Sigmoid colon (tissue), 7 donors: ENCODE data around the gene AGBL1. TPM values are rescaled to one million over a fixed set of nuclear protein-coding genes. Genes with fewer than 3 reads are reported as not detected.

ENCODE experiments used
- DNase-seq: peaks from one replicate; pipeline ENCODE4 v3.0.0-alpha.2; 2019
- H3K27ac ChIP-seq, 4 donors: fragments of 200-600 bp; sonication (generic); one replicate each; pipeline ENCODE4 v1.5.1; 2016 to 2019; ENCODE audit warnings: mild to moderate bottlenecking in 1 of 4
- H3K27me3 ChIP-seq, 3 donors: fragments of 200-600 bp; sonication (generic); one replicate each; pipeline ENCODE4 v1.5.1; 2019; ENCODE audit warnings: mild to moderate bottlenecking in 1 of 3
- H3K36me3 ChIP-seq, 4 donors: fragments of 200-600 bp; sonication (generic); one replicate each; pipeline ENCODE4 v1.5.1; 2016 to 2019
- H3K4me1 ChIP-seq, 4 donors: fragments of 200-600 bp; sonication (generic); one replicate each; pipeline ENCODE4 v1.5.1; 2017 to 2019
- H3K4me3 ChIP-seq, 4 donors: fragments of 200-600 bp; sonication (generic); one replicate each; pipeline ENCODE4 v1.5.1; 2017 to 2019; ENCODE audit warnings: mild to moderate bottlenecking in 2 of 4, moderate library complexity in 1 of 4
- H3K9me3 ChIP-seq, 4 donors: fragments of 200-600 bp in 3 of 4; sonication (generic) in 3 of 4; one replicate each; pipeline versions ENCODE4 v1.5.1 to v1.6.1; 2013 to 2019
- EP300 ChIP-seq, 4 donors: sonication (generic); formaldehyde crosslinking; IDR thresholded peaks; one replicate each; pipeline ENCODE4 v1.6.1; 2017; ENCODE audit warnings: antibody characterized with exemption in 4 of 4
- POLR2A ChIP-seq, 2 donors: fragments of 450-650 bp; IDR thresholded peaks; one replicate each; pipeline ENCODE4 v1.6.1; 2016; ENCODE audit warnings: antibody characterized with exemption in 2 of 2, mild to moderate bottlenecking in 2 of 2, moderate library complexity in 2 of 2
- POLR2AphosphoS5 ChIP-seq, 4 donors: sonication (generic); formaldehyde crosslinking; IDR thresholded peaks; one replicate each; pipeline ENCODE4 v1.6.1; 2017; ENCODE audit warnings: antibody characterized with exemption in 4 of 4
- WGBS, 2 donors: extraction: QIAGEN DNeasy Blood & Tissue Kit; methylation state at CpG; one replicate each; pipeline ENCODE4 v1.1.7; 2013; 5-methylcytosine and 5-hydroxymethylcytosine counted together
- intact Hi-C: fragments of 100-400 bp; cut with DNase I; formaldehyde crosslinking; loops from one replicate; pipeline ENCODE4 v1.15.1; 2023
- polyA plus RNA-seq, 3 donors: library from polyadenylated mRNA; stranded (reverse); fragments of 200-250 nt; gene quantifications; one replicate each; pipeline ENCODE4 v1.2.3, GENCODE V29; 2013
- total RNA-seq, 4 donors: library from RNA; depleted of rRNA; stranded (reverse); fragments of >200 nt; gene quantifications; one replicate each; pipeline ENCODE4 v1.1.0, GENCODE V29; 2016
- TF ChIP-seq, protein P1 (sequence below), 4 experiments: fragments of 450-650 bp in 3 of 4; fragments of 200-600 bp in 1 of 4; IDR thresholded peaks; one replicate each; pipeline ENCODE4 v1.5.1; 2016 to 2019; ENCODE audit warnings: antibody characterized with exemption in 4 of 4, mild to moderate bottlenecking in 3 of 4, moderate library complexity in 2 of 4
- donor health status: healthy with polysubstance abuse.
- donor health status: Bipolar disorder and iron deficiency.
- donor health status: healthy.

Gene AGBL1
- total and polyA plus RNA-seq, 7 donors, result 0.16 to 0.28 TPM; not detected in 5

- no peaks in the 10 kb centered on the region for H3K4me1 ChIP-seq
- no peak overlapping the region for H3K27ac ChIP-seq
- no peaks in the 10 kb centered on the region for H3K36me3 ChIP-seq
- intact Hi-C loops, result no loop called here
- no peaks in the 10 kb centered on the region for H3K27me3 ChIP-seq
- no peak for TF ChIP-seq POLR2AphosphoS5 (IDR thresholded peaks at IDR 0.05)
- TF ChIP-seq, protein P1, sequence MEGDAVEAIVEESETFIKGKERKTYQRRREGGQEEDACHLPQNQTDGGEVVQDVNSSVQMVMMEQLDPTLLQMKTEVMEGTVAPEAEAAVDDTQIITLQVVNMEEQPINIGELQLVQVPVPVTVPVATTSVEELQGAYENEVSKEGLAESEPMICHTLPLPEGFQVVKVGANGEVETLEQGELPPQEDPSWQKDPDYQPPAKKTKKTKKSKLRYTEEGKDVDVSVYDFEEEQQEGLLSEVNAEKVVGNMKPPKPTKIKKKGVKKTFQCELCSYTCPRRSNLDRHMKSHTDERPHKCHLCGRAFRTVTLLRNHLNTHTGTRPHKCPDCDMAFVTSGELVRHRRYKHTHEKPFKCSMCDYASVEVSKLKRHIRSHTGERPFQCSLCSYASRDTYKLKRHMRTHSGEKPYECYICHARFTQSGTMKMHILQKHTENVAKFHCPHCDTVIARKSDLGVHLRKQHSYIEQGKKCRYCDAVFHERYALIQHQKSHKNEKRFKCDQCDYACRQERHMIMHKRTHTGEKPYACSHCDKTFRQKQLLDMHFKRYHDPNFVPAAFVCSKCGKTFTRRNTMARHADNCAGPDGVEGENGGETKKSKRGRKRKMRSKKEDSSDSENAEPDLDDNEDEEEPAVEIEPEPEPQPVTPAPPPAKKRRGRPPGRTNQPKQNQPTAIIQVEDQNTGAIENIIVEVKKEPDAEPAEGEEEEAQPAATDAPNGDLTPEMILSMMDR (IDR thresholded peaks at IDR 0.05), result no peak
- TF ChIP-seq POLR2A (IDR thresholded peaks at IDR 0.05), result no peak
- no peak for DNase-seq
- H3K4me3 ChIP-seq, result no peak overlapping the region
- 72 to 85% methylated on average over 1 of the region's 1 CpG for WGBS, 2 donors
- H3K9me3 ChIP-seq, result no peaks in the 10 kb centered on the region
Observed at GRCh38 chr15:86690566-86690965, 610.9 kb downstream of the AGBL1 start.

DNA sequence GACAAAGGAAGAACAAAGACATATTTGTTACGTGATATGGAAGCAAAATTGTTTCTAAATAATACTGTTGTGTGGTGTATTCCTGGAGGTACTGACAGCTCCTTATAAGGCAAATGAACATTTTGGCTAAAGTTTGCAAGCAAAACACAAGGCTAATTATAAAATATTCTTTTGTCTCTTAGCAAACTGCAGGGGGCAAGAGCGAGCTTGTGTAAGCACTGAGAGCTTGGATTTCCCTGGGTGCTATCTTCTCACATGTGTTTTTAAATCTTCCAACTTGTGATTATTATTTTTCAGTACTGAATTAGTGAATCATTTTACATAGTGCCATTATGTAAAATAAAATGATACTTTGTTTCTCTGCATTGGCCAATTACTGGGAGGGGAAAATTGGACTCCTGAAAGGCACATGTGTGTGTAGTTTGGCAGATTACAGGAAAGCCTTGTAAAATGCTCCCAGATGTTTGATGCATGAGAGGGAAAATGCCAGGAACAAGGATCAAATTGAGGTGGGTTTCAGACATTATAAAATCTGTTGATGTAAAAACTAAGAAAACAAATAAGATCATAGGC is 611.5 kb downstream of the AGBL1 start:
- Histone ChIP-seq H3K27ac (no peak overlapping the region), H3K27me3 (no peaks in the 10 kb centered on the region), H3K4me1 (no peaks in the 10 kb centered on the region), H3K36me3 (no peaks in the 10 kb centered on the region), H3K9me3 (no peaks in the 10 kb centered on the region), H3K4me3 (no peak overlapping the region)
- no peak for DNase-seq
- TF ChIP-seq POLR2A (IDR thresholded peaks at IDR 0.05), result no peak
- TF ChIP-seq, protein P1 (IDR thresholded peaks at IDR 0.05), result no peak
- no peak for TF ChIP-seq POLR2AphosphoS5 (IDR thresholded peaks at IDR 0.05)
- TF ChIP-seq EP300 (IDR thresholded peaks at IDR 0.05), result no peak
- intact Hi-C loops, result no loop called here
- WGBS, 2 donors, result 29 to 65% methylated on average over 2 of the region's 2 CpGs

GRCh38 chr15:86700864-86701610 is 621.4 kb downstream of the AGBL1 start:
- Histone ChIP-seq H3K27me3 (no peaks in the 10 kb centered on the region), H3K36me3 (no peaks in the 10 kb centered on the region), H3K27ac (no peak overlapping the region), H3K4me3 (no peak overlapping the region), H3K4me1 (no peaks in the 10 kb centered on the region), H3K9me3 (no peaks in the 10 kb centered on the region)
- WGBS, 2 donors, result 44 to 60% methylated on average over 3 of the region's 3 CpGs
- no peak for TF ChIP-seq EP300 (IDR thresholded peaks at IDR 0.05)
- TF ChIP-seq POLR2A (IDR thresholded peaks at IDR 0.05), result no peak
- no peak for TF ChIP-seq POLR2AphosphoS5 (IDR thresholded peaks at IDR 0.05)
- TF ChIP-seq, protein P1 (IDR thresholded peaks at IDR 0.05), result no peak
- no peak for DNase-seq
- intact Hi-C loops, result no loop called here

DNA sequence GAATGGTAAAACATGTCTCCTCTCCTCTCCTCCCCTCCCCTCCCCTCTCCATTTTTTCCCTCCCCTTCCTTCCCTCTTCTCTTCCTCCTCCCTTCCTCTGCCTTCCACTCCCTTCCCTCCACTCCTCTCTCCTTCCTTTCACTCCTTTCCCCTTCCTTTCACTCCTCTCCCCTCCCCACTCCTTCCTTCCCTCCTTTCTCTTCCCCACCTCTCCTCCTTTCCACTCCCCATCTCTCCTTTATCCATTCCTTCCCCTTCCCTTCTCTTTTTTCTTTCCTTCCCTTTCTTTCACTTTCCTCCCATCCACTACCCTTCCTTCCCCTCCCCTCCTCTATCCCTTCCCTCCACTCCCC is 621.9 kb downstream of the AGBL1 start:
- no peak for DNase-seq
- H3K27me3 ChIP-seq, result no peaks in the 10 kb centered on the region

More for the DNA sequence above, 621.9 kb downstream of the AGBL1 start:
- Histone ChIP-seq H3K9me3 (no peaks in the 10 kb centered on the region), H3K4me3 (no peak overlapping the region), H3K27ac (no peak overlapping the region), H3K36me3 (no peaks in the 10 kb centered on the region), H3K4me1 (no peaks in the 10 kb centered on the region)
- TF ChIP-seq EP300 (IDR thresholded peaks at IDR 0.05) (no peak), POLR2AphosphoS5 (IDR thresholded peaks at IDR 0.05) (no peak), POLR2A (IDR thresholded peaks at IDR 0.05) (no peak)
- TF ChIP-seq, protein P1 (IDR thresholded peaks at IDR 0.05), result no peak
- intact Hi-C loops, result no loop called here
